SK-N-SH (cell line): ENCODE results near the gene ZNF503. TPM values are rescaled to one million over a fixed set of nuclear protein-coding genes. Genes with fewer than 3 reads are reported as not detected.
"Not testable (repeated sequence)": the region's sequence is repeated elsewhere in the genome, so short reads cannot be mapped to it uniquely, and the experiment has no call there.

Experiments used
- CTCF ChIA-PET: fragments of 300-600, 350-600 bp; formaldehyde crosslinking; extraction: SDS; loops from one replicate; lab custom pipeline; 2021; lab: Yijun Ruan, JAX
- POLR2A ChIA-PET: fragments of 350-600 bp; sonication (Branson Sonifier 250); formaldehyde crosslinking; extraction: SDS; loops from one replicate; lab custom pipeline; 2020; ENCODE audit warnings: antibody characterized with exemption, inconsistent platforms; lab: Yijun Ruan, JAX
- DNase-seq: peaks from one replicate; pipeline ENCODE4 v3.0.0; 2012
- H2AFZ ChIP-seq: fragments of 200-600 bp; sonication (generic); 2 replicates; pipeline ENCODE4 v1.8.1; 2016; ENCODE audit warnings: antibody characterized with exemption, mild to moderate bottlenecking, low read depth
- H3F3A ChIP-seq: fragments of 200-600 bp; sonication (generic); replicated peaks from 2 replicates; pipeline ENCODE3; 2016; ENCODE audit warnings: antibody characterized with exemption, mild to moderate bottlenecking; ENCODE audit not compliant: insufficient read depth
- H3K27ac ChIP-seq, 2 experiments: fragments of 200-500 bp in 1 of 2; fragments of 200-600 bp in 1 of 2; sonication (Bioruptor generic) in 1 of 2; sonication (generic), shearing (Covaris generic) in 1 of 2; 2 replicates each; pipeline versions ENCODE4 v1.5.1 to v1.6.1; 2014 to 2016; ENCODE audit warnings: low read depth in 2 of 2, inconsistent platforms in 1 of 2, low read length in 1 of 2, mild to moderate bottlenecking in 1 of 2, mixed read lengths in 1 of 2
- H3K27me3 ChIP-seq: fragments of 200-600 bp; sonication (generic), shearing (Covaris generic); 2 replicates; pipeline ENCODE4 v1.6.1; 2016; ENCODE audit warnings: mixed run types; ENCODE audit not compliant: insufficient read depth
- H3K36me3 ChIP-seq, 2 experiments: fragments of 200-500 bp in 1 of 2; fragments of 200-600 bp in 1 of 2; sonication (Bioruptor generic) in 1 of 2; sonication (generic) in 1 of 2; replicated peaks in 1 of 2; 2 replicates each; pipeline versions ENCODE3 to v1.5.1; 2014 to 2016; ENCODE audit warnings: low read length in 1 of 2, mild to moderate bottlenecking in 1 of 2; ENCODE audit not compliant: insufficient read depth in 2 of 2, control insufficient read depth in 1 of 2
- H3K4me1 ChIP-seq, 2 experiments: fragments of 200-500 bp in 1 of 2; fragments of 200-600 bp in 1 of 2; sonication (Bioruptor generic) in 1 of 2; sonication (generic), shearing (Covaris generic) in 1 of 2; 2 replicates each; pipeline versions ENCODE4 v1.5.1 to v1.6.1; 2014 to 2016; ENCODE audit warnings: low read depth in 1 of 2, low read length in 1 of 2, mixed run types in 1 of 2; ENCODE audit not compliant: insufficient read depth in 2 of 2, control insufficient read depth in 1 of 2
- H3K4me2 ChIP-seq: fragments of 200-600 bp; sonication (generic), shearing (Covaris generic); 2 replicates; pipeline ENCODE4 v1.6.1; 2017; ENCODE audit warnings: mixed run types
- H3K4me3 ChIP-seq, 2 experiments: fragments of 200-500 bp in 1 of 2; fragments of 200-600 bp in 1 of 2; sonication (Bioruptor generic) in 1 of 2; sonication (generic), shearing (Covaris generic) in 1 of 2; 2 replicates each; pipeline versions ENCODE4 v1.5.1 to v1.8.1; 2014 to 2016; ENCODE audit warnings: low read depth in 2 of 2, inconsistent platforms in 1 of 2, low read length in 1 of 2, mild to moderate bottlenecking in 1 of 2, mixed read lengths in 1 of 2, moderate library complexity in 1 of 2
- H3K79me2 ChIP-seq: fragments of 200-600 bp; sonication (generic); 2 replicates; pipeline ENCODE4 v1.8.1; 2017; ENCODE audit warnings: mild to moderate bottlenecking; ENCODE audit not compliant: insufficient read depth
- H3K9ac ChIP-seq: fragments of 200-600 bp; sonication (generic); 2 replicates; pipeline ENCODE4 v1.6.1; 2017; ENCODE audit warnings: mixed run types
- H3K9me2 ChIP-seq: fragments of 200-600 bp; sonication (generic); 2 replicates; pipeline ENCODE4 v1.6.1; 2017; ENCODE audit warnings: mixed run types
- H3K9me3 ChIP-seq: fragments of 200-600 bp; sonication (generic); 2 replicates; pipeline ENCODE4 v1.6.1; 2017; ENCODE audit warnings: mixed run types, mild to moderate bottlenecking, moderate library complexity
- H4K20me1 ChIP-seq: fragments of 200-600 bp; sonication (generic); 2 replicates; pipeline ENCODE4 v1.6.1; 2017; ENCODE audit warnings: mild to moderate bottlenecking, mixed run types; ENCODE audit not compliant: insufficient read depth
- EZH2phosphoT487 ChIP-seq: fragments of 200-600 bp; sonication (generic); IDR thresholded peaks from 2 replicates; pipeline ENCODE4 v1.6.1; 2017; ENCODE audit warnings: low read depth, mixed run types, mild to moderate bottlenecking, antibody characterized with exemption, moderate library complexity, borderline replicate concordance
- IRF3 ChIP-seq: fragments of 150-350 bp; IDR thresholded peaks from 2 replicates; pipeline ENCODE4 v1.6.1; 2016; ENCODE audit warnings: mild to moderate bottlenecking, low read depth, low read length
- JUND ChIP-seq: IDR thresholded peaks from 2 replicates; pipeline ENCODE4 v1.4.0; 2012
- MEF2A ChIP-seq: IDR thresholded peaks from 2 replicates; pipeline ENCODE4 v1.4.0; 2012; ENCODE audit warnings: low read depth, borderline replicate concordance
- NFIC ChIP-seq: IDR thresholded peaks from 2 replicates; pipeline ENCODE4 v1.4.0; 2012; ENCODE audit warnings: borderline replicate concordance
- RCOR1 ChIP-seq: fragments of 150-350 bp; IDR thresholded peaks from 2 replicates; pipeline ENCODE4 v1.6.1; 2017; ENCODE audit warnings: antibody characterized with exemption, low read length
- REST ChIP-seq: IDR thresholded peaks from 2 replicates; pipeline ENCODE4 v1.6.1; 2012; ENCODE audit warnings: mild to moderate bottlenecking, low read depth, low read length, moderate library complexity
- SIN3A ChIP-seq: IDR thresholded peaks from 2 replicates; pipeline ENCODE4 v1.6.1; 2012; ENCODE audit warnings: low read depth, mild to moderate bottlenecking, low read length, moderate library complexity, borderline replicate concordance
- SMC3 ChIP-seq: IDR thresholded peaks from 2 replicates; pipeline ENCODE4 v1.6.1; 2012; ENCODE audit warnings: low read depth, low read length, improper control_type of control experiment
- TAF1 ChIP-seq: IDR thresholded peaks from 2 replicates; pipeline ENCODE4 v1.6.1; 2012; ENCODE audit warnings: low read depth, mild to moderate bottlenecking, low read length, moderate library complexity, borderline replicate concordance
- TCF12 ChIP-seq: IDR thresholded peaks from 2 replicates; pipeline ENCODE4 v1.4.0; 2012
- TEAD4 ChIP-seq: IDR thresholded peaks from 2 replicates; pipeline ENCODE4 v1.4.0; 2012; ENCODE audit warnings: mild to moderate bottlenecking, borderline replicate concordance; ENCODE audit not compliant: insufficient read depth
- USF2 ChIP-seq: fragments of 150-350 bp; IDR thresholded peaks from 2 replicates; pipeline ENCODE4 v1.6.1; 2017; ENCODE audit warnings: antibody characterized with exemption, low read length, low read depth, borderline replicate concordance
- YY1 ChIP-seq: IDR thresholded peaks from 2 replicates; pipeline ENCODE4 v1.4.0; 2012; ENCODE audit warnings: low read depth, mild to moderate bottlenecking
- WGBS: methylation state at CpG from one replicate; pipeline ENCODE4 v1.1.6; 2017; ENCODE audit warnings: low lambda C conversion rate; 5-methylcytosine and 5-hydroxymethylcytosine counted together
- polyA plus RNA-seq, 3 experiments: library from polyadenylated mRNA; depleted of rRNA; stranded (reverse); fragments of >200 nt; gene quantifications; 2 replicates each; pipeline ENCODE4 v1.2.3, GENCODE V29; 2012

ZNF503 gene
- polyA plus RNA-seq, 1 of the 3 experiments (the other 2 are of a cell fraction) = 5.9 TPM

GRCh38 chr10:75371010-75371409 lies 30.6 kb downstream of the ZNF503 start:
- H3K36me3 ChIP-seq = no peaks in the 10 kb centered on the region
- H3K9me3 ChIP-seq = no peaks in the 10 kb centered on the region
- ChIA-PET POLR2A (interaction anchor here (0.6 kb wide), 1 partner anchor 1455 kb away, joined by 3 read pairs; no protein-coding TSS in a partner anchor), CTCF (no interaction called here)
- H2AFZ ChIP-seq = no peak overlapping the region
- no peak overlapping the region for H3K27ac ChIP-seq
- H3K4me3 ChIP-seq = no peak overlapping the region
- no peak overlapping the region for H3K9ac ChIP-seq
- H3K4me2 ChIP-seq = no peak overlapping the region
- no peaks in the 10 kb centered on the region for H3K79me2 ChIP-seq
- peaks cover 0 to 5% of the 10 kb centered on the region in 2 experiments; a peak in 1 of 4 replicates for H3K4me1 ChIP-seq
- TF ChIP-seq EZH2phosphoT487 (no peak), USF2 (no peak), MEF2A (no peak), JUND (no peak)
- no peaks in the 10 kb centered on the region for H3F3A ChIP-seq
- WGBS = 61% methylated on average over 2 of the region's 2 CpGs
- H3K9me2 ChIP-seq = no peaks in the 10 kb centered on the region
- no peak for DNase-seq
- no peaks in the 10 kb centered on the region for H4K20me1 ChIP-seq
- no peaks in the 10 kb centered on the region; the same call in 1 of the 2 replicates for H3K27me3 ChIP-seq

GRCh38 chr10:75369838-75370237 lies 31.7 kb downstream of the ZNF503 start:
- CTCF ChIA-PET = interaction anchor here (1.0 kb wide), 1 partner anchor 73 kb away, joined by 3 read pairs; no protein-coding TSS in a partner anchor
- H3F3A ChIP-seq, H3K9me2 ChIP-seq, H3K27me3 ChIP-seq, DNase-seq, H3K4me3 ChIP-seq, H3K4me1 ChIP-seq, POLR2A ChIA-PET, H3K79me2 ChIP-seq, H4K20me1 ChIP-seq, H2AFZ ChIP-seq, H3K9me3 ChIP-seq, H3K36me3 ChIP-seq, H3K4me2 ChIP-seq, H3K9ac ChIP-seq, H3K27ac ChIP-seq: not testable (repeated sequence)
- WGBS = 78% methylated on average over 9 of the region's 9 CpGs

GRCh38 chr10:75367901-75368300 lies 33.7 kb downstream of the ZNF503 start:
- H3K27ac ChIP-seq = no peak overlapping the region
- no peak overlapping the region for H3K4me3 ChIP-seq
- H3K79me2 ChIP-seq = no peaks in the 10 kb centered on the region
- H3F3A ChIP-seq = no peaks in the 10 kb centered on the region
- no peak overlapping the region for H3K4me2 ChIP-seq
- CTCF ChIA-PET = no interaction called here
- no peak overlapping the region for H2AFZ ChIP-seq
- H3K27me3 ChIP-seq = no peaks in the 10 kb centered on the region; the same call in 1 of the 2 replicates
- POLR2A ChIA-PET = no interaction called here
- H4K20me1 ChIP-seq = no peaks in the 10 kb centered on the region
- H3K9me3 ChIP-seq = no peaks in the 10 kb centered on the region
- no peak overlapping the region for H3K9ac ChIP-seq
- no peak for DNase-seq
- no peaks in the 10 kb centered on the region for H3K9me2 ChIP-seq
- no peaks in the 10 kb centered on the region for H3K36me3 ChIP-seq
- peaks cover 0 to 5% of the 10 kb centered on the region in 2 experiments; a peak in 1 of 4 replicates for H3K4me1 ChIP-seq
- 50% methylated on average over 2 of the region's 2 CpGs for WGBS
- TF ChIP-seq IRF3 (no peak), RCOR1 (no peak), SMC3 (no peak), TCF12 (no peak), TAF1 (no peak), NFIC (no peak), USF2 (no peak), TEAD4 (no peak), SIN3A (no peak), MEF2A (no peak), YY1 (no peak), REST (no peak)
